ENCODE measurements around the gene SLC25A23. TPM values are rescaled to one million over a fixed set of nuclear protein-coding genes. Genes with fewer than 3 reads are reported as not detected.

The SLC25A23 gene
- total and polyA plus RNA-seq, 2 of the 8 experiments (the other 6 are each of a cell fraction or from before 2014, with no cell fraction given): 18.0 to 48.1 TPM

DNA sequence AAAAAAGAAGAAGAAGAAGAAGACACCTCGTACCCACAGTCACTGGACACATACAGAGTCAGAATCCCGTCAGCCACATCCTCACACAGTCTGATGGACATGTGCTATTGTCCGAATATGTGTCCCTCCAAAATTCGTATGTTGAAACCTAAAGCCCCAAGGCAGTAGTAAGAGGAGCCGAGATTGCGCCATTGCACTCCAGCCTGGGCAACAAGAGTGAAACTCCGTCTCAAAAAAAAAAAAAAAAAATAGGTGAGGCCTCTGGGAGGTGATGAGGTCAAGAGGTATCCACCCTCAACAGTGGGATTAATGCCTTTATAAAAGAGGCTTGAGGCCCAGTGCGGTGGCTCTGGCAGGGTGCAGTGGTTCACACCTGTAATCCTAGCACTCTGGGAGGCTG is 24.6 kb upstream of the SLC25A23 start:
- no peak overlapping the region for H3K4me3 ChIP-seq (ENCODE audit: extremely low read depth in 1 of 4, insufficient read depth in 2 of 4, low read depth in 3 of 4, low read length in 4 of 4)
- H2BK20ac ChIP-seq (ENCODE audit: low read length): no peak overlapping the region
- no peak overlapping the region for H3K56ac ChIP-seq (replicated peaks; ENCODE audit: insufficient read length, low read depth, low read length)
- FAIRE-seq: no peak
- ChIA-PET POLR2A (ENCODE audit: partially characterized antibody) (no interaction called here), CTCF (ENCODE audit: partially characterized antibody) (interaction anchor here (0.6 to 1.4 kb wide), 3 partner anchors 13 to 266 kb away, joined by 3 to 4 read pairs (median 3); no protein-coding TSS in a partner anchor)
- H3K23ac ChIP-seq (ENCODE audit: insufficient read length): no peak overlapping the region
- no peak overlapping the region for H3K9ac ChIP-seq (replicated peaks in 1 of 4; ENCODE audit: extremely low read depth in 1 of 4, low read depth in 3 of 4, low read length in 3 of 4)
- H3K23me2 ChIP-seq (ENCODE audit: low read depth, low read length): 0 out of 2 replicates have a peak, but pooled peaks cover 2% of the 10 kb centered on the region
- no peak for DNase-seq (ENCODE audit: low read depth in 1 of 2, low spot score in 2 of 2)
- no peak overlapping the region for H2AK5ac ChIP-seq (ENCODE audit: low read depth, low read length)
- H3K79me1 ChIP-seq (ENCODE audit: low read depth, low read length): no peaks in the 10 kb centered on the region
- no peak overlapping the region for H4K8ac ChIP-seq (ENCODE audit: extremely low read depth, insufficient read depth, low read length)
- H3K14ac ChIP-seq (ENCODE audit: insufficient read length): no peak overlapping the region
- no peaks in the 10 kb centered on the region for H3K9me3 ChIP-seq (ENCODE audit: insufficient read depth in 2 of 2, low read depth in 1 of 2, low read length in 1 of 2)
- no peak overlapping the region for H2AFZ ChIP-seq (ENCODE audit: low read length)
- peaks cover 0 to 3% of the 10 kb centered on the region in 2 experiments for H4K20me1 ChIP-seq (replicated peaks in 1 of 2; ENCODE audit: control insufficient read depth in 1 of 2, insufficient read depth in 2 of 2, low read length in 2 of 2)
- H3K4me1 ChIP-seq (replicated peaks in 1 of 4; ENCODE audit: control insufficient read depth in 3 of 4, insufficient read depth in 4 of 4, low read length in 3 of 4): peaks cover 0 to 7% (median 3%) of the 10 kb centered on the region in 4 experiments; a peak in 5 of 7 replicates
- H2BK15ac ChIP-seq (ENCODE audit: low read length): no peak overlapping the region
- no peaks in the 10 kb centered on the region for H3K79me2 ChIP-seq (ENCODE audit: control insufficient read depth in 1 of 2, insufficient read depth in 2 of 2, low read length in 2 of 2)
- TF ChIP-seq RBBP5 (IDR thresholded peaks at IDR 0.05; ENCODE audit: borderline replicate concordance, low read depth, low read length): no peak
- no peak for TF ChIP-seq EP300 (IDR thresholded peaks at IDR 0.05; ENCODE audit: borderline replicate concordance in 1 of 2, low read depth in 2 of 2, low read length in 2 of 2)
- no peak for TF ChIP-seq POU5F1 (IDR thresholded peaks at IDR 0.05; ENCODE audit: low read depth, low read length)
- TF ChIP-seq SAP30 (IDR thresholded peaks at IDR 0.05; ENCODE audit: insufficient read depth, insufficient replicate concordance, low read length): no peak
- TF ChIP-seq, protein P1, sequence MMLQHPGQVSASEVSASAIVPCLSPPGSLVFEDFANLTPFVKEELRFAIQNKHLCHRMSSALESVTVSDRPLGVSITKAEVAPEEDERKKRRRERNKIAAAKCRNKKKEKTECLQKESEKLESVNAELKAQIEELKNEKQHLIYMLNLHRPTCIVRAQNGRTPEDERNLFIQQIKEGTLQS (IDR thresholded peaks at IDR 0.05; ENCODE audit: insufficient read depth, low read depth, low read length): no peak
- no peak for TF ChIP-seq SP4 (IDR thresholded peaks at IDR 0.05; ENCODE audit: low read length)
- no peak for TF ChIP-seq KDM5A (IDR thresholded peaks at IDR 0.05; ENCODE audit: low read length)
- no peak for TF ChIP-seq RFX5 (IDR thresholded peaks at IDR 0.05; ENCODE audit: borderline replicate concordance, low read depth, low read length)
- no peak for TF ChIP-seq CHD1 (IDR thresholded peaks at IDR 0.05; ENCODE audit: low read depth, low read length)
- no peak overlapping the region for H4K5ac ChIP-seq (ENCODE audit: insufficient read length, low read depth, low read length)
- H3K27ac ChIP-seq (ENCODE audit: low read depth, low read length): no peak overlapping the region
- H3K18ac ChIP-seq (ENCODE audit: extremely low read depth, low read length): no peak overlapping the region
- 90% methylated on average over 7 of the region's 8 CpGs; no CpG with 5 or more reads in 1 of the 2 experiments for WGBS, 2 experiments (ENCODE audit: extremely low coverage in 1 of 2, insufficient coverage in 1 of 2, insufficient read length in 1 of 2, insufficient replicate concordance in 2 of 2, low coverage in 1 of 2, low lambda C conversion rate in 2 of 2, missing lambda C conversion rate in 1 of 2)
- H3K4ac ChIP-seq (replicated peaks; ENCODE audit: insufficient read length, low read depth, low read length): no peak overlapping the region
- no peak overlapping the region for H2BK12ac ChIP-seq (ENCODE audit: low read depth, low read length)
- no peak overlapping the region for H2BK5ac ChIP-seq (ENCODE audit: low read depth, low read length)
- H3K27me3 ChIP-seq (replicated peaks in 1 of 4; ENCODE audit: control insufficient read depth in 3 of 4, extremely low read depth in 1 of 4, insufficient read depth in 3 of 4, low read length in 3 of 4): no peaks in the 10 kb centered on the region; a peak in 1 of 7 replicates
- no peak overlapping the region for H2BK120ac ChIP-seq (replicated peaks; ENCODE audit: low read depth, low read length)
- no peaks in the 10 kb centered on the region for H3K36me3 ChIP-seq (ENCODE audit: control insufficient read depth in 2 of 4, insufficient read depth in 4 of 4, low read length in 3 of 4)
- H4K91ac ChIP-seq (replicated peaks; ENCODE audit: insufficient read length, low read length): no peak overlapping the region
- no peak overlapping the region for H3K4me2 ChIP-seq (ENCODE audit: insufficient read depth in 1 of 2, low read depth in 2 of 2, low read length in 2 of 2)
